ENCODE results near the gene IL23R. TPM values are rescaled to one million over a fixed set of nuclear protein-coding genes. Genes with fewer than 3 reads are reported as not detected.

The IL23R gene
- total and polyA plus RNA-seq, 2 of the 13 experiments (the other 11 are each of a cell fraction or from before 2014, with no cell fraction given), result not detected

GRCh38 chr1:67170751-67171573 is 4.7 kb downstream of the IL23R start (continued):
- TF ChIP-seq PAXIP1 (CRISPR knock-in tag; conservative IDR thresholded peaks at IDR 0.05) (no peak), SNAPC5 (CRISPR knock-in tag; IDR thresholded peaks at IDR 0.05; ENCODE audit: borderline replicate concordance) (no peak)

DNA sequence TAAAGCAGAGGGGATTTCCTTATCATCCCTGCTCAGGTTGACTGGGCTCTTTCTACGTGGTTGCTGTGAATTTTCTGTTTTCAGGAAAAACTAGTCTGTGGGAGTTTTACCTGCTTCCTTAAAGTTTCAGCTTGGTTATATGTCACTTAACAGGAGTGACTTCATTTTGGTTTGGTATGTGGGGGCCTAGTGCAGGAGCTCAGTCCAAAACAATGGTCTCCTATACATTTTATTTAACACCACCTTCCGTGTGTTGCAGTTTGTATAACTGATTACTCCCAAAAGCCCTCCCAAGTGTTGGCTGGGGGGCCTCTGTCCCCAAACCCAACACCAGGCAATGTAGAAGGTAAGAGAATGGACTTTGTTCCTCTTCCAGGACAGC is 5.3 kb downstream of the IL23R start:
- no peaks in the 10 kb centered on the region for H3K79me2 ChIP-seq (ENCODE audit: insufficient read depth, low read length)
- CTCF ChIA-PET (ENCODE audit: low intra/inter-chr PET ratio, low total read pairs), result no interaction called here
- no peaks in the 10 kb centered on the region for H3K36me3 ChIP-seq (replicated peaks in 1 of 2; ENCODE audit: control insufficient read depth in 1 of 2, insufficient read depth in 2 of 2, low read length in 2 of 2)
- H3K4me3 ChIP-seq (replicated peaks in 1 of 3; ENCODE audit: insufficient read depth in 1 of 3, low read depth in 2 of 3, low read length in 3 of 3), result no peak overlapping the region
- POLR2A ChIA-PET, result no interaction called here
- H3K27me3 ChIP-seq (ENCODE audit: control insufficient read depth in 1 of 2, insufficient read depth in 2 of 2, low read length in 2 of 2), result no peaks in the 10 kb centered on the region; a peak in 1 of 5 replicates
- 0% methylated on average over 2 of the region's 2 CpGs for WGBS (ENCODE audit: low lambda C conversion rate)
- ATAC-seq (no peak), FAIRE-seq (no peak), DNase-seq (ENCODE audit: low spot score) (no peak)
- H3K27ac ChIP-seq (ENCODE audit: extremely low read length, insufficient read depth, low read length), result no peak overlapping the region
- H4K20me1 ChIP-seq (ENCODE audit: insufficient read depth, low read length), result no peaks in the 10 kb centered on the region
- in situ Hi-C loops (cut with HindIII; ENCODE audit: extremely low pct_ligation_motif_present, low pct_unique_long_range_greater_than_20kb), result no loop called here
- H2AFZ ChIP-seq (ENCODE audit: low read length), result no peak overlapping the region
- intact Hi-C loops (cut with micrococcal nuclease; ENCODE audit: unreplicated experiment), result no loop called here
- peaks cover 33% of the 10 kb centered on the region for H3K4me1 ChIP-seq (ENCODE audit: insufficient read depth, low read length)
- H3K4me2 ChIP-seq (ENCODE audit: low read depth, low read length), result no peak overlapping the region
- H3K9ac ChIP-seq (ENCODE audit: insufficient read depth, low read depth, low read length), result no peak overlapping the region
- no peaks in the 10 kb centered on the region for H3K9me3 ChIP-seq (ENCODE audit: low read length)
- BruUV-seq (replicated peaks), result no TSS peak
- TF ChIP-seq SP2 (CRISPR knock-in tag; IDR thresholded peaks at IDR 0.05), result no peak
- TF ChIP-seq HBP1 (CRISPR knock-in tag; IDR thresholded peaks at IDR 0.05; ENCODE audit: low read depth), result no peak
- no peak for TF ChIP-seq ZNF260 (CRISPR knock-in tag; IDR thresholded peaks at IDR 0.05; ENCODE audit: borderline replicate concordance, low read depth)
- TF ChIP-seq MTERF4 (CRISPR knock-in tag; IDR thresholded peaks at IDR 0.05), result no peak
- no peak for TF ChIP-seq FOXP4 (CRISPR knock-in tag; IDR thresholded peaks at IDR 0.05)
- no peak for TF ChIP-seq SAFB2 (CRISPR knock-in tag; IDR thresholded peaks at IDR 0.05; ENCODE audit: borderline replicate concordance, low read depth)
- TF ChIP-seq TBX2 (CRISPR knock-in tag; IDR thresholded peaks at IDR 0.05; ENCODE audit: borderline replicate concordance), result no peak
- no peak for TF ChIP-seq HMGA1 (CRISPR knock-in tag; conservative IDR thresholded peaks at IDR 0.05)
